ENCODE data around the gene CYP2S1. TPM values are rescaled to one million over a fixed set of nuclear protein-coding genes. Genes with fewer than 3 reads are reported as not detected.

CYP2S1 gene
- total and polyA plus RNA-seq, 9 of the 15 experiments (the other 6 are each of a cell fraction or from before 2014, with no cell fraction given) = 0.07 to 1.9 (median 0.41) TPM

DNA sequence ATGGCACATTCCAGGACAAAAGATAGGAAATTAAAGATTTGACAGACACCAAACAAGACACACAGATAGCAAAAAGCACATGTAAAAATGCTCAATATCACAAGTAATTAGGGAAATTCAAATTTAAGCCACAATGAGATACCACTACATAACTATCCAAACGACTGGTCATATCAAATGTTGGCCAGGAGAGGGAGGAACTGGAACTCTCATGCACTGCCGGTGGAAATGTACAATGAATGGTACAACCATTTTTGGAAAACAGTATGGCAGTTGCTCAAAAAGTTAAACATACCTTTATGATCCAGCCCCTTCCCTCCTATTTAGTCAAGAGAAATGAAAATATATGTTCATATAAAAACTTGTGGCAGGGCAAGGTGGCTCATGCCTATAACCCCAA lies 36.8 kb upstream of the CYP2S1 start:
- no peak overlapping the region for H3K27ac ChIP-seq (ENCODE audit: extremely low read depth, low read depth, low read length)
- H3K4me1 ChIP-seq (replicated peaks in 1 of 2; ENCODE audit: control insufficient read depth in 2 of 2, insufficient read depth in 2 of 2, low read length in 2 of 2) = peaks cover 4 to 10% of the 10 kb centered on the region in 2 experiments; a peak in 3 of 5 replicates
- no peak for ATAC-seq
- in situ Hi-C loops (cut with MboI) = no loop called here
- H3K79me2 ChIP-seq (ENCODE audit: control insufficient read depth, insufficient read depth, low read length) = no peaks in the 10 kb centered on the region
- no peaks in the 10 kb centered on the region for H3K9me1 ChIP-seq (ENCODE audit: control insufficient read depth, insufficient read depth, low read length)
- no peak overlapping the region for H3K4me3 ChIP-seq
- BruUV-seq (replicated peaks) = no TSS peak
- H3K36me3 ChIP-seq (ENCODE audit: control insufficient read depth, insufficient read depth, low read length) = no peaks in the 10 kb centered on the region
- H3K9me3 ChIP-seq (replicated peaks; ENCODE audit: control insufficient read depth, insufficient read depth, low read depth, low read length) = no peaks in the 10 kb centered on the region
- no peak overlapping the region for H3K4me2 ChIP-seq (ENCODE audit: insufficient read depth, low read length)
- ChIA-PET POLR2A (interaction anchor here (0.7 kb wide), 1 partner anchor 135 kb away, joined by 3 read pairs; no protein-coding TSS in a partner anchor), CTCF (ENCODE audit: low intra/inter-chr PET ratio) (no interaction called here)
- H4K20me1 ChIP-seq (replicated peaks; ENCODE audit: control insufficient read depth, insufficient read depth, low read length) = no peaks in the 10 kb centered on the region
- no peak overlapping the region for H2AFZ ChIP-seq (ENCODE audit: low read depth, low read length)
- DNase-seq (ENCODE audit: extremely low read depth in 1 of 4, low spot score in 3 of 4) = no peak
- intact Hi-C loops (cut with micrococcal nuclease) = no loop called here
- no peak overlapping the region for H3K9ac ChIP-seq (ENCODE audit: insufficient read depth in 1 of 2, low read depth in 2 of 2, low read length in 2 of 2)
- peak; percentile 42 for FAIRE-seq
- H3K27me3 ChIP-seq (ENCODE audit: control insufficient read depth in 2 of 2, insufficient read depth in 2 of 2, low read length in 2 of 2) = peaks cover 2 to 7% of the 10 kb centered on the region in 2 experiments; a peak in 2 of 5 replicates
- WGBS (ENCODE audit: insufficient coverage, low coverage, missing lambda C conversion rate) = 14% methylated on average over 2 of the region's 2 CpGs
- TF ChIP-seq KDM2B (CRISPR knock-in tag; IDR thresholded peaks at IDR 0.05) (no peak), WHSC1 (IDR thresholded peaks at IDR 0.05; ENCODE audit: low read length) (no peak), NCOA6 (IDR thresholded peaks at IDR 0.05) (no peak), RFX1 (IDR thresholded peaks at IDR 0.05) (no peak), SMARCA4 (IDR thresholded peaks at IDR 0.05) (no peak), SPI1 (IDR thresholded peaks at IDR 0.05; ENCODE audit: borderline replicate concordance, low read depth, low read length) (0 out of 2 replicates have a peak, but pooled peaks have one; percentile 4), RNF2 (IDR thresholded peaks at IDR 0.05) (no peak), MYNN (IDR thresholded peaks at IDR 0.05) (no peak), MYNN (CRISPR knock-in tag; IDR thresholded peaks at IDR 0.05) (no peak), RAD21 (CRISPR knock-in tag; conservative IDR thresholded peaks at IDR 0.05 in 1 of 2, IDR thresholded peaks at IDR 0.05 in 1 of 2) (peak in 1 of 2 experiments; percentile 19; a peak in 2 of 4 replicates)
- TF ChIP-seq, protein P1, sequence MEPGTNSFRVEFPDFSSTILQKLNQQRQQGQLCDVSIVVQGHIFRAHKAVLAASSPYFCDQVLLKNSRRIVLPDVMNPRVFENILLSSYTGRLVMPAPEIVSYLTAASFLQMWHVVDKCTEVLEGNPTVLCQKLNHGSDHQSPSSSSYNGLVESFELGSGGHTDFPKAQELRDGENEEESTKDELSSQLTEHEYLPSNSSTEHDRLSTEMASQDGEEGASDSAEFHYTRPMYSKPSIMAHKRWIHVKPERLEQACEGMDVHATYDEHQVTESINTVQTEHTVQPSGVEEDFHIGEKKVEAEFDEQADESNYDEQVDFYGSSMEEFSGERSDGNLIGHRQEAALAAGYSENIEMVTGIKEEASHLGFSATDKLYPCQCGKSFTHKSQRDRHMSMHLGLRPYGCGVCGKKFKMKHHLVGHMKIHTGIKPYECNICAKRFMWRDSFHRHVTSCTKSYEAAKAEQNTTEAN (CRISPR knock-in tag; IDR thresholded peaks at IDR 0.05) = no peak
- TF ChIP-seq, protein P2, sequence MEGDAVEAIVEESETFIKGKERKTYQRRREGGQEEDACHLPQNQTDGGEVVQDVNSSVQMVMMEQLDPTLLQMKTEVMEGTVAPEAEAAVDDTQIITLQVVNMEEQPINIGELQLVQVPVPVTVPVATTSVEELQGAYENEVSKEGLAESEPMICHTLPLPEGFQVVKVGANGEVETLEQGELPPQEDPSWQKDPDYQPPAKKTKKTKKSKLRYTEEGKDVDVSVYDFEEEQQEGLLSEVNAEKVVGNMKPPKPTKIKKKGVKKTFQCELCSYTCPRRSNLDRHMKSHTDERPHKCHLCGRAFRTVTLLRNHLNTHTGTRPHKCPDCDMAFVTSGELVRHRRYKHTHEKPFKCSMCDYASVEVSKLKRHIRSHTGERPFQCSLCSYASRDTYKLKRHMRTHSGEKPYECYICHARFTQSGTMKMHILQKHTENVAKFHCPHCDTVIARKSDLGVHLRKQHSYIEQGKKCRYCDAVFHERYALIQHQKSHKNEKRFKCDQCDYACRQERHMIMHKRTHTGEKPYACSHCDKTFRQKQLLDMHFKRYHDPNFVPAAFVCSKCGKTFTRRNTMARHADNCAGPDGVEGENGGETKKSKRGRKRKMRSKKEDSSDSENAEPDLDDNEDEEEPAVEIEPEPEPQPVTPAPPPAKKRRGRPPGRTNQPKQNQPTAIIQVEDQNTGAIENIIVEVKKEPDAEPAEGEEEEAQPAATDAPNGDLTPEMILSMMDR (IDR thresholded peaks at IDR 0.05 in 2 of 3, conservative IDR thresholded peaks at IDR 0.05 in 1 of 3; ENCODE audit: insufficient read depth in 2 of 3, low read depth in 1 of 3, low read length in 3 of 3) = peak; percentile 12 to 28 (median 17); a peak in 3 of 6 replicates
- TF ChIP-seq, protein P3, sequence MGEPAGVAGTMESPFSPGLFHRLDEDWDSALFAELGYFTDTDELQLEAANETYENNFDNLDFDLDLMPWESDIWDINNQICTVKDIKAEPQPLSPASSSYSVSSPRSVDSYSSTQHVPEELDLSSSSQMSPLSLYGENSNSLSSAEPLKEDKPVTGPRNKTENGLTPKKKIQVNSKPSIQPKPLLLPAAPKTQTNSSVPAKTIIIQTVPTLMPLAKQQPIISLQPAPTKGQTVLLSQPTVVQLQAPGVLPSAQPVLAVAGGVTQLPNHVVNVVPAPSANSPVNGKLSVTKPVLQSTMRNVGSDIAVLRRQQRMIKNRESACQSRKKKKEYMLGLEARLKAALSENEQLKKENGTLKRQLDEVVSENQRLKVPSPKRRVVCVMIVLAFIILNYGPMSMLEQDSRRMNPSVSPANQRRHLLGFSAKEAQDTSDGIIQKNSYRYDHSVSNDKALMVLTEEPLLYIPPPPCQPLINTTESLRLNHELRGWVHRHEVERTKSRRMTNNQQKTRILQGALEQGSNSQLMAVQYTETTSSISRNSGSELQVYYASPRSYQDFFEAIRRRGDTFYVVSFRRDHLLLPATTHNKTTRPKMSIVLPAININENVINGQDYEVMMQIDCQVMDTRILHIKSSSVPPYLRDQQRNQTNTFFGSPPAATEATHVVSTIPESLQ (CRISPR knock-in tag; IDR thresholded peaks at IDR 0.05) = no peak
- TF ChIP-seq, protein P4, sequence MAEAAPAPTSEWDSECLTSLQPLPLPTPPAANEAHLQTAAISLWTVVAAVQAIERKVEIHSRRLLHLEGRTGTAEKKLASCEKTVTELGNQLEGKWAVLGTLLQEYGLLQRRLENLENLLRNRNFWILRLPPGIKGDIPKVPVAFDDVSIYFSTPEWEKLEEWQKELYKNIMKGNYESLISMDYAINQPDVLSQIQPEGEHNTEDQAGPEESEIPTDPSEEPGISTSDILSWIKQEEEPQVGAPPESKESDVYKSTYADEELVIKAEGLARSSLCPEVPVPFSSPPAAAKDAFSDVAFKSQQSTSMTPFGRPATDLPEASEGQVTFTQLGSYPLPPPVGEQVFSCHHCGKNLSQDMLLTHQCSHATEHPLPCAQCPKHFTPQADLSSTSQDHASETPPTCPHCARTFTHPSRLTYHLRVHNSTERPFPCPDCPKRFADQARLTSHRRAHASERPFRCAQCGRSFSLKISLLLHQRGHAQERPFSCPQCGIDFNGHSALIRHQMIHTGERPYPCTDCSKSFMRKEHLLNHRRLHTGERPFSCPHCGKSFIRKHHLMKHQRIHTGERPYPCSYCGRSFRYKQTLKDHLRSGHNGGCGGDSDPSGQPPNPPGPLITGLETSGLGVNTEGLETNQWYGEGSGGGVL (CRISPR knock-in tag; IDR thresholded peaks at IDR 0.05) = no peak
